ENCODE measurements around the gene BFSP2.
"Not testable (repeated sequence)": the region's sequence is repeated elsewhere in the genome, so short reads cannot be mapped to it uniquely, and the experiment has no call there.

Gene BFSP2

DNA sequence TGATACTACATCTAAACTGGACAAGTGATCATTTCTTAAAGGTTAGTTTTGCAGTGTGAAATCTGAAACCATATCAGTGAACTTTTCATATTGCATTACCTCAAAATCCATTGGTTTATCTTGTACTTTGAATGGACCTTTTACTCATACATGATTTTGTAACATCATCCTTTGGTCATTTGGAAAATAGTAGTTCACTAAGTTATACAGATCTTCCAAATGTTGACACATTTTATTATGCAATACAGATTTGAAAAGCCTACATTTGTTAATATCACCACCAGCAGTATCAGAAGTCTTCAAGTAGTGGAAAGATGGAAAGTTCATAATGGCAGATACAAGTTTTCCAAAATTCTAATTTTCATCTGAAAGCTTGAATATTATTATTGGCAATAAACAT lies 109.6 kb downstream of the BFSP2 start:
- H3K4me3 ChIP-seq (ENCODE audit: low read depth, low read length), result no peak overlapping the region

DNA sequence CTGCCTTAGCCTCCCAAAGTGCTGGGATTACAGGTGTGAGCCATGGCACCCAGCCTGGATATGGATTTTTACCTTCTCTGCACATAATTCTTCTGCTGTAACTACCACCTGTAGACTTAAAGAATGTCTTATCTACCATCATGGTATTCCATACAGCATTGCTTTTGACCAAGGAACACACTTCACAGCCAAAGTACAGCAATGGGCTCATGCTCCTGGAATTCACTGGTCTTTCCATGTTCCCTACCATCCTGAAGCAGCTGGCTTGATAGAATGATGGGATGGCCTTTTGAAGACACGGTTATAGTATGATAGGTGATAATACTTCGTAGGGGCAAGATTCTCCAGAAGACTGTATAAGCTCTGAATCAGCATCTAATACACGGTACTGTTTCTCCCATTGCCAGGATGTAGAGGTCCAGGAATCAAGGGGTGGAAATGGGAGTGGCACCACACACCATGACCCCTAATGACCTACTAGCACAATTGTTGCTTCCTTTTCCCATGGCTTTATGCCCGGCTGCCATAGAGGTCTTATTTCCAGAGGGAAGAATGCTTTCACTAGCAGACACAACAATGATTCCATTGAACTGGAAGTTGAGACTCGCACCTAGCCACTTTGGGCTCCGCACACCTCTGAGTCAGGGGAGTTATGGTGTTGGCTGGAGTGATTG lies 112.7 kb downstream of the BFSP2 start:
- no peak overlapping the region for H3K4me3 ChIP-seq (ENCODE audit: low read depth, low read length)

DNA sequence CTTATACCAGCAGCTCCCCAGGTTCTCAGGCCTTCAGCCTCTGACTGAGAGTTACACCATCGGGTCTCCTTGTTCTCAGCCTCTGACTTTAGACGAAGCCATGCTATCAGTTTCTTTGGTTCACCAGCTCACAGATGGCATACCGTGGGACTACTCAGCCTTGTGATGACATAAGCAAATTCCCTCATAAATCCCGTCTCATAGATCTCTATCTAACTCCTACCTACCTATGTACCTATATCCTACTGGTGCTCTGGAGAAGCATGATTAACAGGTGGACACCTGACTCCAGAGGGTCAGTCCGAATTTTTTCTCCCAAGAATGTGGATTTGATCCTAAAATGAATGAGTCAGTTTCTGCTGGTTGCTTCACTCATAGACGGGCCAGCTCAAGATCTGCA lies 114.6 kb downstream of the BFSP2 start:
- no peak overlapping the region for H3K4me3 ChIP-seq (ENCODE audit: low read depth, low read length)

DNA sequence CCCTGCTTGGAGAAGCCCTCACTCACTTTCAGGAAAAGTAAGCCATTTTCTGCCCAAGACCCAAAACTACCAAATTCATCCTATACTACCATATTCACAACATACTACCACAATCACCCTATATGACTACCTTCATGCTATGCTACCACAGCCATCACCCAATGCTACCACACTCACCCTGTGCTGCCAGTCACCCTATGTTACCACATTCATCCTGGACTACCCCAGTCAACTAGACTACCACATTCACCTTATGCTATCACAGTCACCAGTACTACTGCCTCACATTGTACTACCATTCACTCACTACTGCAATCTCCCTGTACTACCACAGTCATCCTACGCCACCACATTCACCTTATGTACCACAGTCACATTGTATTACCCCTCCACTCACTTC lies 115.3 kb downstream of the BFSP2 start:
- H3K4me3 ChIP-seq (ENCODE audit: low read depth, low read length), result no peak overlapping the region

DNA sequence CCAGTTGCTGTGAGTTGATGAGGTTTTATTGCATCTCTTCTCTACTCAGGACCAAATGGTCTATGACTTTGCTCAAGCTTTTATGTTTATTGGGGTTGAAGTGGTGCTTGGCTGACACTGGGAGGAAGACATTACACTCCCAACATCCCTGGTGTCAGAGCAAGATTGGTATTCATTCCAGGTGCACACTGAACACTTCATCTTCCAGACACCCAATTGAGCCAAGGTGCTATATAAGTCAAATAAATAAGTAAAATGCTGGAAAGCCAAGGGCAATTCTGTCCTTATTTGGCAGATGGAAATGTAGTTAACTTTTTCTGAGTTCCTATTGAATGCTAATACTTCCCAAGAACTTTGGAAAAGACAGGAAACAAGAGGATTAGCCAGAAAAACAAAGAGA lies 120.4 kb downstream of the BFSP2 start:
- no peak overlapping the region for H3K4me3 ChIP-seq (ENCODE audit: low read depth, low read length)

DNA sequence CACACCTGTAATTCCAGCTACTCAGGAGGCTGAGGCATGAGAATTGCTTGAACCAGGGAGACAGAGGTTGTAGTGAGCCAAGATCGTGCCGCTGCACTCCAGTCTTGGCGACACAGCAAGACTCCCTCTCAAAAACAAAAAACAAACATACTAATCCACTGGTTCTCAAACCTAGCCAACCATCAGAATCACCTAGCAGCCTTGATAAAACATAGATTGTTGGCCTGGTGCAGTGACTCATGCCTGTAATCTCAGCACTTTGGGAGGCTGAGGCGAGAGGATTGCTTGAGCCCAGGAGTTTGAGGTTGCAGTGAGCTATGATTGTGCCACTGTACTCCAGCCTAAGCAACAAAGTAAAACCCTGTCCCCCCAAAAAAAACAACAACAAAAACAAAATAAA lies 121.1 kb downstream of the BFSP2 start:
- H3K4me3 ChIP-seq (ENCODE audit: low read depth, low read length), result not testable (repeated sequence)

DNA sequence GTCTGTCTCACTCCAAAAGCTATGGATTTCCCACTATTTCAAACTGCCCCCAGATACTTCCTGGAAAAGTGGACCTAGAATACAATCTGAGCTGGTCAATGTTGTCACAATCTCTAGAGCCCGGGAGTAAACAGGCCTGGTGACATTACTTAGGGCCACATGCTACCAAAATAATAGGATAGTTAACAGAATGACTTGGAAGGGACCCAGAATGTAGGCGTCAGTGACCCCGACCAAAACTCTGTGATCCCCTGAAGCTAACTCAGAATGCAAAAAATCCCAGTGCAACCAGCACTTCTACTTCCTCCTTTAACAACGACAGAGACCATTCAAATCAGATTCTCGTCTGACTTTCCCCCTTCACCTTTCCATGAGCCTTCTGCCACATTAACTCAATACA lies 122.1 kb downstream of the BFSP2 start:
- no peak overlapping the region for H3K4me3 ChIP-seq (ENCODE audit: low read depth, low read length)

DNA sequence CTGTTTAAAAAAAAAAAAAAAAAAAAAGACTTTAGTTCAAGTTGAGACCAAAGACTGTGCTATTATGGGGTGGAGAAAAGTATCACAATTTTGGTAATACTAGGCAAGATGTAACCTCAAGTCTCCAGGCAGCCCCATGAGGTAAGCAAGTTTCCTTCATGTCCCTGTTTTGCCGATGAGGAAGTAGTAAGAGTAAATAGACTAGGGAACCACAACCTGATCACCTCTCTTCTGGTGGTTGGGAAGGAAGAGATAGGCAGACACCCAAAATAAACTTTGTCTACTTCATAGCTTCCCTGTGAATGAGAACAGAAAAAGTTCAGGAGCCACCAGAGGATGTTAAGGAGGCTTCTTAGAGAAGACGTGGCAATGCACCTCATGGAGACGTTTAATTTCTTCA lies 123.9 kb downstream of the BFSP2 start:
- H3K4me3 ChIP-seq (ENCODE audit: low read depth, low read length), result not testable (repeated sequence)
